Thyroid gland (tissue), 4 donors: ENCODE measurements around the gene NR3C1. TPM values are rescaled to one million over a fixed set of nuclear protein-coding genes. Genes with fewer than 3 reads are reported as not detected.

Source experiments
- DNase-seq, 2 donors: peaks; one replicate each; pipeline ENCODE4 v3.0.0-alpha.2; 2019
- H3K27ac ChIP-seq, 3 donors: fragments of 200-600 bp; sonication (generic); 1 replicate in 2 of 3; 2 replicates in 1 of 3; pipeline ENCODE4 v1.5.1; 2016 to 2019; ENCODE audit warnings: mild to moderate bottlenecking in 1 of 3, moderate library complexity in 1 of 3
- H3K27me3 ChIP-seq: fragments of 200-600 bp; sonication (generic); one replicate; pipeline ENCODE4 v1.5.1; 2019
- H3K36me3 ChIP-seq, 2 donors: fragments of 200-600 bp; sonication (generic); one replicate each; pipeline ENCODE4 v1.5.1; 2016 to 2019
- H3K4me1 ChIP-seq, 2 donors: fragments of 200-600 bp; sonication (generic); one replicate each; pipeline ENCODE4 v1.5.1; 2017 to 2019
- H3K4me3 ChIP-seq, 3 donors: fragments of 200-600 bp; sonication (generic); replicated peaks in 1 of 3; 1 replicate in 2 of 3; 2 replicates in 1 of 3; pipeline ENCODE4 v1.5.1; 2016; ENCODE audit warnings: mild to moderate bottlenecking in 1 of 3
- H3K9me3 ChIP-seq: fragments of 200-600 bp; sonication (generic); one replicate; pipeline ENCODE4 v1.5.1; 2017
- POLR2A ChIP-seq, 2 donors: fragments of 450-650 bp; IDR thresholded peaks; one replicate each; pipeline ENCODE4 v1.6.1; 2017; ENCODE audit warnings: antibody characterized with exemption in 2 of 2, mild to moderate bottlenecking in 2 of 2, moderate library complexity in 1 of 2
- WGBS, 2 donors: methylation state at CpG; one replicate each; pipeline ENCODE4 v1.1.5; 2017; 5-methylcytosine and 5-hydroxymethylcytosine counted together
- intact Hi-C: fragments of 100-400 bp; cut with DNase I; formaldehyde crosslinking; loops from one replicate; pipeline ENCODE4 v1.15.1; 2023
- total RNA-seq, 4 donors: library from RNA; depleted of rRNA; stranded (reverse); fragments of >200 nt; gene quantifications; one replicate each; pipeline ENCODE4 v1.2.3, GENCODE V29; 2016
- TF ChIP-seq, protein P1 (sequence below), 6 experiments: fragments of 200-600 bp in 3 of 6; fragments of 450-650 bp in 3 of 6; sonication (generic) in 3 of 6; IDR thresholded peaks; one replicate each; pipeline ENCODE4 v1.5.1; 2016 to 2019; ENCODE audit warnings: antibody characterized with exemption in 6 of 6, mild to moderate bottlenecking in 2 of 6, inconsistent platforms in 1 of 6, moderate library complexity in 1 of 6

Gene NR3C1
- total RNA-seq, 4 donors from 2014 or later = 59.4 to 67.7 (median 65.3) TPM

DNA sequence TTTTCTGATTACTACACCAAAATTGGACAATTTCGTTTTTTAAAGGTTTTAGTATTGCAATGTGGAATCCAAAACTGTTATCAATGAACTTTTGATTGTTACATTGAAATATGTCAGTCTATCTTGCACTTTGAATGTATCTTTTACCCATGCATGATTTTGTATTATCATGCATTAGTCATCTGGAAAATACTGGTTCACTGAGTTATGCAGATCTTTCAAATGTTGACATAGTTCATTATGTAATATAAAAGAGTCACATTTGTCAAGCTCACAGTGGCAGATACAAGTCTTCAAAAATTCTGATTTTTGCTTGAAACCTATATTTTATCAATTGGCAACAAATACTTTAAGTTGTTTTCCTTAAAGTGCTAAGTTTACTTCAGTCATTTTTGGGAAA is 85.2 kb downstream of the NR3C1 start:
- no peak for DNase-seq
- TF ChIP-seq, protein P1, sequence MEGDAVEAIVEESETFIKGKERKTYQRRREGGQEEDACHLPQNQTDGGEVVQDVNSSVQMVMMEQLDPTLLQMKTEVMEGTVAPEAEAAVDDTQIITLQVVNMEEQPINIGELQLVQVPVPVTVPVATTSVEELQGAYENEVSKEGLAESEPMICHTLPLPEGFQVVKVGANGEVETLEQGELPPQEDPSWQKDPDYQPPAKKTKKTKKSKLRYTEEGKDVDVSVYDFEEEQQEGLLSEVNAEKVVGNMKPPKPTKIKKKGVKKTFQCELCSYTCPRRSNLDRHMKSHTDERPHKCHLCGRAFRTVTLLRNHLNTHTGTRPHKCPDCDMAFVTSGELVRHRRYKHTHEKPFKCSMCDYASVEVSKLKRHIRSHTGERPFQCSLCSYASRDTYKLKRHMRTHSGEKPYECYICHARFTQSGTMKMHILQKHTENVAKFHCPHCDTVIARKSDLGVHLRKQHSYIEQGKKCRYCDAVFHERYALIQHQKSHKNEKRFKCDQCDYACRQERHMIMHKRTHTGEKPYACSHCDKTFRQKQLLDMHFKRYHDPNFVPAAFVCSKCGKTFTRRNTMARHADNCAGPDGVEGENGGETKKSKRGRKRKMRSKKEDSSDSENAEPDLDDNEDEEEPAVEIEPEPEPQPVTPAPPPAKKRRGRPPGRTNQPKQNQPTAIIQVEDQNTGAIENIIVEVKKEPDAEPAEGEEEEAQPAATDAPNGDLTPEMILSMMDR (IDR thresholded peaks at IDR 0.05) = no peak
- no peak for TF ChIP-seq POLR2A (IDR thresholded peaks at IDR 0.05)
- Histone ChIP-seq H3K4me1 (peaks cover 37 to 42% of the 10 kb centered on the region in 2 donors), H3K9me3 (no peaks in the 10 kb centered on the region), H3K4me3 (no peak overlapping the region), H3K27me3 (no peaks in the 10 kb centered on the region), H3K27ac (no peak overlapping the region), H3K36me3 (no peaks in the 10 kb centered on the region)
- WGBS, 2 donors = 85 to 97% methylated on average over 1 of the region's 1 CpG
- intact Hi-C loops = no loop called here

DNA sequence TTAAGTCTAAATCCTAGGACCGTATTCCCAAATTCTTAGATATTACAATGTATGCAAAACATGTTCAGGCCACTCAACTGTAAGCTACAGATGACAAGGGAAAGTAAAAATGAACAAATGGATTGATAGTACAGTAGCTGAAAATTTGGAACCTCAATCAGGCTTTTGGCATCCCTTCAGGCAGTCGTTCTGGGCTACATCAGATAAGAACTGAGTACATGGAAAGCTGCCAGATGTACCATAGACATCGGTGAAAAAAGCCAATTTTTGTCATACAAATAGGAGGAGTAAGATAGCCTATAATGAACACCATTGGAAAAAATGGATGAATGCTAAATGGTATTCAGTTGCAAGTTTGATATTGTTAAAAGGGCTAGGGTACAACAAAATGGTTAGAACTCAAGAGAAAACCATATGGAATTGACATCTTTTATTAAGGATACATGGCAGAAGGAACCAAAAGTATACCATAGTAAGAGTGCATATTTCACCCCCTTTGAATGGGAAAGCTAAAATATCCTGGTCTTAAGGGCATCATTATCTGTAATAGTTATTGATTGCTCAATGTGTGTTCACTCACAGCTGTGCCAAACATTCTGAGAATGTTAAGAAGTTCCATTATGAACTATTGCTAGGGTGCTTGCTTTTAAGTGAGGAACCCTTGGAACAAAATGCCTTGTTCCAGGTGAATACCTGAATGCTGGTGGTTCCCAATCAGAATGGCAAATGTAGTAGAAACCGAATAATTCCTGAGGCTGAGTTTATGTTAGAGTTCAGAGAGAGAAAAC is 86.4 kb downstream of the NR3C1 start:
- Histone ChIP-seq H3K36me3 (peaks cover 2 to 6% of the 10 kb centered on the region in 2 donors), H3K9me3 (no peaks in the 10 kb centered on the region), H3K4me3 (no peak overlapping the region), H3K4me1 (peaks cover 39 to 42% of the 10 kb centered on the region in 2 donors), H3K27ac (no peak overlapping the region), H3K27me3 (no peaks in the 10 kb centered on the region)
- intact Hi-C loops = no loop called here
- TF ChIP-seq, protein P1 (IDR thresholded peaks at IDR 0.05) = no peak
- no peak for TF ChIP-seq POLR2A (IDR thresholded peaks at IDR 0.05)
- DNase-seq = no peak
- 32 to 34% methylated on average over 4 of the region's 4 CpGs for WGBS, 2 donors

DNA sequence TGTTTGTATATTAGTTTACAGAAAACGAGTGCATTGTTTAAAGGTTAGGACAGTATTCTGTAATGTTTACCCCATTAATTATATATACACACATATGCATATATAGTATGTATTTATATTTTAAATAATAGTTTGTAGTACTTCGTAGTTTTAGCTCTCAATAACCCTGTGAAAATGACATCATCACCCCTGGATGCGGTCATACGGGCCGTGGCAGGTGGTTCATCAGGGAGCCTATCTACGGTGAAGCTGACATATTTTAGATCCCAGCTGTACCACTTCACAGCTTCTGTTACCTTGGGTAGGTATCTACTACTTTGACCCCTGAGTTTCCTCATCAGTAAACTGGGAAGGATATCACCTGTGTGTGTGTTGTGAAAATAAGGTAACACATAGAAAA is 87.1 kb downstream of the NR3C1 start:
- H3K4me3 ChIP-seq = no peak overlapping the region
- WGBS, 2 donors = 91 to 95% methylated on average over 6 of the region's 6 CpGs
- no peaks in the 10 kb centered on the region for H3K27me3 ChIP-seq
- H3K36me3 ChIP-seq = peaks cover 4 to 8% of the 10 kb centered on the region in 2 donors
- H3K4me1 ChIP-seq = peaks cover 39 to 42% of the 10 kb centered on the region in 2 donors
- H3K27ac ChIP-seq = no peak overlapping the region
- TF ChIP-seq, protein P1 (IDR thresholded peaks at IDR 0.05) = no peak
- no peak for TF ChIP-seq POLR2A (IDR thresholded peaks at IDR 0.05)
- H3K9me3 ChIP-seq = no peaks in the 10 kb centered on the region
- no peak for DNase-seq
- intact Hi-C loops = no loop called here

DNA sequence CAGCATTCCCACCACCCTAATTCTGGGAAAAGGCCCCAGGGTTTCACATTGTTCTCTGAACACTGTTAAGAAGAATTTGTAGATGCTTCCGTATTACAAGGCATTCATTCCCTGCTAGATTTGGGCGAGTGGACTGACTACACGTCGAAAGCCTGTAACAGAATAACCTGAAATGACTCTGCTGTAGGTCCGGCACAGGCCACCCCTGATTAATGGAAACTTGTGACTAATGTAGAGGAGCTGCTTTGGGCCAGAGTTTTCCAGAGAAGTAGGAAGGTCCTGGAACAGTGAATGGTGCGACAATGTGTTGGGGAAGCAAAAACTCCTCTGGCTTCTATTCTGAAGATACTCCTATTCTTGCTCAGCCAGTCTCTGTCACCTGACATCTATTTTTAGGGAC is 87.6 kb downstream of the NR3C1 start:
- Histone ChIP-seq H3K27ac (no peak overlapping the region), H3K4me3 (no peak overlapping the region), H3K27me3 (no peaks in the 10 kb centered on the region), H3K9me3 (no peaks in the 10 kb centered on the region), H3K4me1 (peaks cover 39 to 42% of the 10 kb centered on the region in 2 donors), H3K36me3 (peaks cover 4 to 8% of the 10 kb centered on the region in 2 donors)
- intact Hi-C loops = no loop called here
- TF ChIP-seq, protein P1 (IDR thresholded peaks at IDR 0.05) = no peak
- no peak for TF ChIP-seq POLR2A (IDR thresholded peaks at IDR 0.05)
- 92 to 94% methylated on average over 6 of the region's 6 CpGs for WGBS, 2 donors
- no peak for DNase-seq

DNA sequence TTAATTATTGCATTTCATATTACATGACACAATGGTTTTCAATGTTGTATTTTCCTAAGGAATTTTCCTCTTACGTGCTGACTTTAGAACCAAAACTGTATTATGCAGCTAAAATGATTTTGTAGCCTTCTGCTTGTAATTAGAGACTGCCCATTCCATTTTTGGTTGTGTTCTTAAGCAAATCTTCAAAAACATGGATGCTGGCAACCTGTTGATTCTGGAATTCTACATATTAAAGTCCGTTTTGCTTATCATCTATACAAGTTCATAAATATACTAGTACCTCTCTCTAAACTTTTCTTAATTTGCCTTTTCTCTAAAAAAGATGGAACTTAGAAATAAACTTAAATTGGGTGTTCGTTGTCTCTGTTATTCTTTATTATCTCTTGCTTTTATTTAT is 88.3 kb downstream of the NR3C1 start:
- H3K36me3 ChIP-seq = peaks cover 4 to 8% of the 10 kb centered on the region in 2 donors
- no peak for DNase-seq
- H3K27ac ChIP-seq = no peak overlapping the region
- no peaks in the 10 kb centered on the region for H3K27me3 ChIP-seq
- intact Hi-C loops = no loop called here
- no peak for TF ChIP-seq POLR2A (IDR thresholded peaks at IDR 0.05)
- TF ChIP-seq, protein P1 (IDR thresholded peaks at IDR 0.05) = no peak
- WGBS, 2 donors = 89% methylated on average over 3 of the region's 3 CpGs
- no peaks in the 10 kb centered on the region for H3K9me3 ChIP-seq
- no peak overlapping the region for H3K4me3 ChIP-seq
- H3K4me1 ChIP-seq = peaks cover 39 to 42% of the 10 kb centered on the region in 2 donors
